Astrocyte (in vitro differentiated cells and primary cell): ENCODE measurements around the gene LGI2. TPM values are rescaled to one million over a fixed set of nuclear protein-coding genes. Genes with fewer than 3 reads are reported as not detected.

Experiments
- DNase-seq: peaks from one replicate; pipeline ENCODE4 v3.0.0-alpha.2; 2010; ENCODE audit warnings: low read depth
- FAIRE-seq: peaks from 2 replicates; lab custom pipeline; 2011; peaks lifted over from hg19 to GRCh38; lab: Jason Lieb, UNC
- H2AFZ ChIP-seq: 2 replicates; pipeline ENCODE4 v1.6.0; 2012; ENCODE audit warnings: low read depth, low read length, inconsistent platforms
- H3K27ac ChIP-seq: 2 replicates; pipeline ENCODE4 v1.5.1; 2011; ENCODE audit warnings: low read depth, low read length, inconsistent platforms
- H3K27me3 ChIP-seq: 2 replicates; pipeline ENCODE4 v1.6.0; 2011; ENCODE audit warnings: low read length, inconsistent platforms; ENCODE audit not compliant: insufficient read depth
- H3K36me3 ChIP-seq: 2 replicates; pipeline ENCODE4 v1.5.1; 2011; ENCODE audit warnings: low read length, inconsistent platforms; ENCODE audit not compliant: insufficient read depth
- H3K4me1 ChIP-seq: 2 replicates; pipeline ENCODE4 v1.5.1; 2011; ENCODE audit warnings: low read length, inconsistent platforms; ENCODE audit not compliant: insufficient read depth
- H3K4me2 ChIP-seq: 2 replicates; pipeline ENCODE4 v1.6.0; 2012; ENCODE audit warnings: low read length, inconsistent platforms
- H3K4me3 ChIP-seq: 2 replicates; pipeline ENCODE4 v1.5.1; 2011; ENCODE audit warnings: low read depth, mild to moderate bottlenecking, low read length, inconsistent platforms; ENCODE audit not compliant: insufficient read depth
- H3K79me2 ChIP-seq: 2 replicates; pipeline ENCODE4 v1.6.0; 2012; ENCODE audit warnings: mild to moderate bottlenecking, low read length, inconsistent platforms; ENCODE audit not compliant: insufficient read depth
- H3K9ac ChIP-seq: 2 replicates; pipeline ENCODE4 v1.6.0; 2012; ENCODE audit warnings: mild to moderate bottlenecking, low read length, inconsistent platforms
- H3K9me3 ChIP-seq: 2 replicates; pipeline ENCODE4 v1.5.1; 2012; ENCODE audit warnings: low read depth, mild to moderate bottlenecking, low read length, inconsistent platforms; ENCODE audit not compliant: insufficient read depth
- H4K20me1 ChIP-seq: 2 replicates; pipeline ENCODE4 v1.6.0; 2012; ENCODE audit warnings: low read length, inconsistent platforms; ENCODE audit not compliant: insufficient read depth
- H3K27ac Mint-ChIP-seq: one replicate; pipeline ENCODE4 v1.8.0; 2021; ENCODE audit warnings: mild to moderate bottlenecking, mixed read lengths; ENCODE audit not compliant: unreplicated experiment
- H3K27me3 Mint-ChIP-seq: one replicate; pipeline ENCODE4 v1.8.0; 2021; ENCODE audit warnings: low read depth, mixed read lengths; ENCODE audit not compliant: unreplicated experiment
- H3K36me3 Mint-ChIP-seq: one replicate; pipeline ENCODE4 v1.8.0; 2021; ENCODE audit warnings: low read depth, mixed read lengths; ENCODE audit not compliant: unreplicated experiment
- H3K4me1 Mint-ChIP-seq: one replicate; pipeline ENCODE4 v1.8.0; 2021; ENCODE audit warnings: low read depth, mixed read lengths; ENCODE audit not compliant: unreplicated experiment
- H3K4me3 Mint-ChIP-seq: one replicate; pipeline ENCODE4 v1.8.0; 2021; ENCODE audit warnings: mild to moderate bottlenecking, moderate library complexity, mixed read lengths; ENCODE audit not compliant: unreplicated experiment
- H3K9me3 Mint-ChIP-seq: one replicate; pipeline ENCODE4 v1.8.0; 2021; ENCODE audit warnings: mild to moderate bottlenecking, mixed read lengths; ENCODE audit not compliant: unreplicated experiment
- EZH2 ChIP-seq: IDR thresholded peaks from 2 replicates; pipeline ENCODE4 v1.6.1; 2012; ENCODE audit warnings: mild to moderate bottlenecking, low read length, inconsistent platforms; ENCODE audit not compliant: insufficient read depth
- total RNA-seq: library from RNA; stranded (reverse); gene quantifications from 2 replicates; pipeline ENCODE4 v1.2.1, GENCODE V29; 2021
- TF ChIP-seq, protein P1 (sequence below): IDR thresholded peaks from 2 replicates; pipeline ENCODE4 v1.5.1; 2011; ENCODE audit warnings: low read depth, mild to moderate bottlenecking, inconsistent platforms, low read length, moderate library complexity; ENCODE audit not compliant: insufficient read depth

Gene LGI2
- total RNA-seq, 1 donor from 2014 or later = 0.27 TPM

DNA sequence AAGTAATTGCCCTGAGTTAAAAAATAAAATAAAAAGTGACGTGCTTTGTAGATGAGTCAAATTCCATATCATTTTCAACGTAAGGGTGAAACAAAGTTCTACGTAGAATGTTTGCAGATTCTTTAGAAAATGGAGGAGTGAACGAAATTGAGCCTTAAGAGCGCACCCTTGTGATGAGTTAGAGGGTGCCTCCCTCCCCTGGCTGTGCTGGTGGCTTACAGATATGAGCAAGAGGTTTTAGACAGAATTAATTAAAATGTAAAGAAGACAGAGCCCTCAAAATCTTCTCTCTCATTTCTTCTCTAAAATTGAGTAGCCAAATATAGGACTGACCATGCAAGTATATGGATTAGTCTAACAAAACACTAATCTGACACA lies 30.2 kb upstream of the LGI2 start:
- H4K20me1 ChIP-seq = no peaks in the 10 kb centered on the region
- Mint-ChIP-seq H3K27me3 (peaks cover 15% of the 10 kb centered on the region), H3K27ac (no peak overlapping the region), H3K4me3 (no peak overlapping the region), H3K9me3 (peaks cover 4% of the 10 kb centered on the region), H3K36me3 (no peaks in the 10 kb centered on the region), H3K4me1 (no peaks in the 10 kb centered on the region)
- DNase-seq (no peak), FAIRE-seq (no peak)
- no peak overlapping the region for H3K9ac ChIP-seq
- H3K4me2 ChIP-seq = no peak overlapping the region
- no peaks in the 10 kb centered on the region for H3K79me2 ChIP-seq
- H3K4me3 ChIP-seq = no peak overlapping the region
- TF ChIP-seq EZH2 = no peak
- H3K27me3 ChIP-seq = peaks cover 31% of the 10 kb centered on the region
- no peaks in the 10 kb centered on the region for H3K4me1 ChIP-seq
- H2AFZ ChIP-seq = no peak overlapping the region
- H3K9me3 ChIP-seq = no peaks in the 10 kb centered on the region
- no peaks in the 10 kb centered on the region for H3K36me3 ChIP-seq
- no peak overlapping the region for H3K27ac ChIP-seq

DNA sequence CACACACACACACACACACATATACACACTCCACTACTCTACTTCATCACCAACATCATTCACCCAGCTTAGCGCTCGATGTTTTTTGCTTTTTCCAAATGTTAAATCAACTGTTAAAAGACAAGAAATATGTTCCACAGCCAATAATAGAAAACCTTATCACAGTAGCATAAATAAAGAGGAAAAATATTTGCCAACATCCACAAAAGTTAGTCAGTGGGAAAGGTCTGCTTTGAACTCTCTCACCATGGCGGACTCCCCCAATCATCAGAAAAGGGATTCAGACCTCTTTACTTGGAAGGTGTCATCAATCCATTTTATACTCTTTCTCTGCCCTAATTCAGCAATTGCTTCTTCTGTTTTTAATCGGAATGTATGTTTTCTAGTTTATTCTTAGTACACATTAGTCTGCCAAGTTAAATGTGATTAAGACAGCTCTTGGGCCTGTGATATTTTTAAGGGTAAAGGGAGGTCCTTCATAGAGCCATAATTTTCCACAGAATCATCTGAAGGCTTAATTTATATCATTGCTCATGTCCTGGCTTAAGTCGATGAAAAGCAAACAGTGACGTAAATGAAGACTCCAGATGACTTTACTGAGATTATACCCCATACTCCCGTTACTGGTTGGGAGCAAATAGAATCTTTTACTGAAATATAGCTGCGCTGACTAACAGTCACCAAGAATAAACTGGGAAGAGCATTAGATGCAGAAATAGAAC lies 29.7 kb upstream of the LGI2 start:
- peaks cover 36% of the 10 kb centered on the region for H3K27me3 ChIP-seq
- no peak overlapping the region for H3K4me3 Mint-ChIP-seq
- no peak overlapping the region for H3K4me3 ChIP-seq
- no peak overlapping the region for H3K4me2 ChIP-seq
- FAIRE-seq (no peak), DNase-seq (no peak)
- H3K4me1 Mint-ChIP-seq = no peaks in the 10 kb centered on the region
- no peaks in the 10 kb centered on the region for H3K4me1 ChIP-seq
- H3K36me3 ChIP-seq = no peaks in the 10 kb centered on the region
- H3K27ac Mint-ChIP-seq = no peak overlapping the region
- H3K9me3 ChIP-seq = no peaks in the 10 kb centered on the region
- TF ChIP-seq, protein P1, sequence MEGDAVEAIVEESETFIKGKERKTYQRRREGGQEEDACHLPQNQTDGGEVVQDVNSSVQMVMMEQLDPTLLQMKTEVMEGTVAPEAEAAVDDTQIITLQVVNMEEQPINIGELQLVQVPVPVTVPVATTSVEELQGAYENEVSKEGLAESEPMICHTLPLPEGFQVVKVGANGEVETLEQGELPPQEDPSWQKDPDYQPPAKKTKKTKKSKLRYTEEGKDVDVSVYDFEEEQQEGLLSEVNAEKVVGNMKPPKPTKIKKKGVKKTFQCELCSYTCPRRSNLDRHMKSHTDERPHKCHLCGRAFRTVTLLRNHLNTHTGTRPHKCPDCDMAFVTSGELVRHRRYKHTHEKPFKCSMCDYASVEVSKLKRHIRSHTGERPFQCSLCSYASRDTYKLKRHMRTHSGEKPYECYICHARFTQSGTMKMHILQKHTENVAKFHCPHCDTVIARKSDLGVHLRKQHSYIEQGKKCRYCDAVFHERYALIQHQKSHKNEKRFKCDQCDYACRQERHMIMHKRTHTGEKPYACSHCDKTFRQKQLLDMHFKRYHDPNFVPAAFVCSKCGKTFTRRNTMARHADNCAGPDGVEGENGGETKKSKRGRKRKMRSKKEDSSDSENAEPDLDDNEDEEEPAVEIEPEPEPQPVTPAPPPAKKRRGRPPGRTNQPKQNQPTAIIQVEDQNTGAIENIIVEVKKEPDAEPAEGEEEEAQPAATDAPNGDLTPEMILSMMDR = no peak
- TF ChIP-seq EZH2 = no peak
- H3K27ac ChIP-seq = no peak overlapping the region
- H3K79me2 ChIP-seq = no peaks in the 10 kb centered on the region
- no peaks in the 10 kb centered on the region for H3K36me3 Mint-ChIP-seq
- no peak overlapping the region for H3K9ac ChIP-seq
- H2AFZ ChIP-seq = no peak overlapping the region
- peaks cover 4% of the 10 kb centered on the region for H3K9me3 Mint-ChIP-seq
- no peaks in the 10 kb centered on the region for H4K20me1 ChIP-seq
- peaks cover 18% of the 10 kb centered on the region for H3K27me3 Mint-ChIP-seq

DNA sequence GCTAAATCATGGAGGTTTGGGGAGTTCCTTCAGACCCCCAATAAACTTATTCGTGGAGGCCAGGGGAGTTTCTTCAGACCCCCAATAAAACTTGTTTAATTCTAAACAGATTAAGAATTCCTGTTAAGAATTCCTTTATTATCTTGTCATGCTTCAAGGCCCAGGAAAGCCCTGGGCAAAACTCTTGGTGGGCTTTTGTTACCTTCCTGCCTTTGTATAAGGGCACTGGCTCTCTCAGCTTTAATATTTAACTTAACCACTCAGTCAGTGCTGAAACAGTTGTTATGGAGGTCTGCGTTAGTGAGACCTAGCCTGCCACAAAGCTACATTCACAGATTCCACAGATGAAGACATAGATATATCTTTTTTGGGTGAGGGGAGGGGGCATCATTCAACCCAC lies 29.0 kb upstream of the LGI2 start:
- H2AFZ ChIP-seq = no peak overlapping the region
- no peaks in the 10 kb centered on the region for H3K36me3 Mint-ChIP-seq
- TF ChIP-seq EZH2 = no peak
- TF ChIP-seq, protein P1 = no peak
- H3K36me3 ChIP-seq = no peaks in the 10 kb centered on the region
- DNase-seq (no peak), FAIRE-seq (no peak)
- H3K4me1 ChIP-seq = no peaks in the 10 kb centered on the region
- no peak overlapping the region for H3K9ac ChIP-seq
- no peak overlapping the region for H3K27ac Mint-ChIP-seq
- H3K4me1 Mint-ChIP-seq = no peaks in the 10 kb centered on the region
- H4K20me1 ChIP-seq = no peaks in the 10 kb centered on the region
- H3K4me2 ChIP-seq = no peak overlapping the region
- H3K4me3 Mint-ChIP-seq = no peak overlapping the region
- peaks cover 21% of the 10 kb centered on the region for H3K27me3 Mint-ChIP-seq
- no peaks in the 10 kb centered on the region for H3K9me3 ChIP-seq
- peaks cover 4% of the 10 kb centered on the region for H3K9me3 Mint-ChIP-seq
- H3K4me3 ChIP-seq = no peak overlapping the region
- peaks cover 38% of the 10 kb centered on the region for H3K27me3 ChIP-seq
- no peak overlapping the region for H3K27ac ChIP-seq
- H3K79me2 ChIP-seq = no peaks in the 10 kb centered on the region
